H9 (cell line): Measurements from ENCODE around the gene NOS1AP. TPM values are rescaled to one million over a fixed set of nuclear protein-coding genes. Genes with fewer than 3 reads are reported as not detected.

Experiments used
- DNase-seq: peaks from one replicate; pipeline ENCODE4 v3.0.0-alpha.2; 2017
- H2AFZ ChIP-seq: one replicate; pipeline ENCODE4 v1.6.1; 2013; ENCODE audit warnings: mild to moderate bottlenecking, low read length, control low read depth, moderate library complexity
- H2AK5ac ChIP-seq: 2 replicates; pipeline ENCODE4 v1.6.1; 2013; ENCODE audit warnings: low read length, control low read depth, mixed read lengths; ENCODE audit not compliant: insufficient read length
- H2BK120ac ChIP-seq: one replicate; pipeline ENCODE4 v1.6.1; 2013; ENCODE audit warnings: low read depth, mild to moderate bottlenecking, low read length, control low read depth, inconsistent platforms; ENCODE audit not compliant: poor library complexity, severe bottlenecking
- H2BK12ac ChIP-seq: 2 replicates; pipeline ENCODE4 v1.6.1; 2013; ENCODE audit warnings: low read length, control low read depth, mixed read lengths, low read depth; ENCODE audit not compliant: insufficient read length
- H2BK15ac ChIP-seq: 2 replicates; pipeline ENCODE4 v1.6.1; 2013; ENCODE audit warnings: low read depth, low read length, control low read depth
- H2BK20ac ChIP-seq: one replicate; pipeline ENCODE4 v1.6.1; 2013; ENCODE audit warnings: low read depth, mild to moderate bottlenecking, low read length, control low read depth, inconsistent platforms; ENCODE audit not compliant: poor library complexity, severe bottlenecking
- H2BK5ac ChIP-seq: 2 replicates; pipeline ENCODE4 v1.6.1; 2013; ENCODE audit warnings: low read length, control low read depth, mixed read lengths; ENCODE audit not compliant: insufficient read length
- H3K14ac ChIP-seq: 2 replicates; pipeline ENCODE4 v1.6.1; 2013; ENCODE audit warnings: low read length, control low read depth; ENCODE audit not compliant: insufficient read depth
- H3K18ac ChIP-seq: 2 replicates; pipeline ENCODE4 v1.6.1; 2013; ENCODE audit warnings: low read depth, mild to moderate bottlenecking, mixed read lengths, low read length, control low read depth; ENCODE audit not compliant: insufficient read length
- H3K23ac ChIP-seq: 2 replicates; pipeline ENCODE4 v1.6.1; 2013; ENCODE audit warnings: low read length, control low read depth, mixed read lengths, low read depth; ENCODE audit not compliant: insufficient read length
- H3K23me2 ChIP-seq: 2 replicates; pipeline ENCODE4 v1.6.1; 2013; ENCODE audit warnings: low read depth, mild to moderate bottlenecking, mixed read lengths, low read length, control low read depth; ENCODE audit not compliant: insufficient read length, poor library complexity, severe bottlenecking
- H3K27ac ChIP-seq: 2 replicates; pipeline ENCODE4 v1.5.1; 2013; ENCODE audit warnings: low read length, control low read depth, mixed read lengths, low read depth; ENCODE audit not compliant: insufficient read length
- H3K27me3 ChIP-seq: 2 replicates; pipeline ENCODE4 v1.6.1; 2013; ENCODE audit warnings: low read length, control low read depth, inconsistent platforms; ENCODE audit not compliant: insufficient read depth
- H3K4ac ChIP-seq: 2 replicates; pipeline ENCODE4 v1.6.1; 2013; ENCODE audit warnings: low read depth, mild to moderate bottlenecking, control low read depth, inconsistent platforms, low read length, moderate library complexity
- H3K4me1 ChIP-seq: 2 replicates; pipeline ENCODE4 v1.6.1; 2013; ENCODE audit warnings: low read length, control low read depth, inconsistent platforms; ENCODE audit not compliant: insufficient read depth
- H3K4me2 ChIP-seq: 2 replicates; pipeline ENCODE4 v1.6.1; 2013; ENCODE audit warnings: low read length, control low read depth, mixed read lengths; ENCODE audit not compliant: insufficient read length, insufficient read depth
- H3K56ac ChIP-seq: 2 replicates; pipeline ENCODE4 v1.6.1; 2013; ENCODE audit warnings: low read depth, mild to moderate bottlenecking, mixed read lengths, low read length, control low read depth; ENCODE audit not compliant: insufficient read length
- H3K79me1 ChIP-seq: 2 replicates; pipeline ENCODE4 v1.6.1; 2013; ENCODE audit warnings: low read depth, mild to moderate bottlenecking, moderate library complexity, low read length, control low read depth, inconsistent platforms; ENCODE audit not compliant: insufficient read depth, poor library complexity, severe bottlenecking
- H3K79me2 ChIP-seq: 2 replicates; pipeline ENCODE4 v1.6.1; 2013; ENCODE audit warnings: low read length, control low read depth, inconsistent platforms; ENCODE audit not compliant: insufficient read depth
- H3K9ac ChIP-seq: 2 replicates; pipeline ENCODE4 v1.6.1; 2013; ENCODE audit warnings: low read length, control low read depth, mixed read lengths; ENCODE audit not compliant: insufficient read length; ENCODE audit errors: extremely low read depth
- H3K9me3 ChIP-seq: one replicate; pipeline ENCODE4 v1.6.1; 2013; ENCODE audit warnings: low read depth, low read length, inconsistent platforms; ENCODE audit not compliant: control insufficient read depth
- H3T11ph ChIP-seq: one replicate; pipeline ENCODE4 v1.6.1; 2013; ENCODE audit warnings: mild to moderate bottlenecking, low read length, control low read depth, inconsistent platforms
- H4K20me1 ChIP-seq: one replicate; pipeline ENCODE4 v1.6.1; 2013; ENCODE audit not compliant: control insufficient read depth, insufficient read length, insufficient read depth
- H4K5ac ChIP-seq: 2 replicates; pipeline ENCODE4 v1.6.1; 2013; ENCODE audit warnings: low read depth, mild to moderate bottlenecking, mixed read lengths, low read length, control low read depth; ENCODE audit not compliant: insufficient read length
- H4K8ac ChIP-seq: replicated peaks from 2 replicates; pipeline ENCODE4 v1.6.1; 2013; ENCODE audit warnings: low read length, control low read depth, mixed read lengths, low read depth; ENCODE audit not compliant: insufficient read length
- H4K91ac ChIP-seq: 2 replicates; pipeline ENCODE4 v1.6.1; 2013; ENCODE audit warnings: low read depth, mild to moderate bottlenecking, moderate library complexity, mixed read lengths, low read length, control low read depth; ENCODE audit not compliant: insufficient read length
- H3K27ac Mint-ChIP-seq, 3 experiments: 2 replicates in 2 of 3; 3 replicates in 1 of 3; pipeline ENCODE4 v1.8.0; 2020 to 2021; ENCODE audit warnings: mixed read lengths in 3 of 3, mild to moderate bottlenecking in 1 of 3, moderate library complexity in 1 of 3
- H3K27me3 Mint-ChIP-seq: 2 replicates; pipeline ENCODE4 v1.8.0; 2021; ENCODE audit warnings: low read depth, mild to moderate bottlenecking, moderate library complexity, mixed read lengths
- H3K36me3 Mint-ChIP-seq, 3 experiments: 2 replicates in 2 of 3; 3 replicates in 1 of 3; pipeline ENCODE4 v1.8.0; 2020 to 2021; ENCODE audit warnings: low read depth in 3 of 3, mixed read lengths in 3 of 3; ENCODE audit not compliant: insufficient read depth in 1 of 3
- H3K4me1 Mint-ChIP-seq, 2 experiments: 2 replicates each; pipeline ENCODE4 v1.8.0; 2020; ENCODE audit warnings: mixed read lengths in 2 of 2
- H3K4me3 Mint-ChIP-seq, 2 experiments: 2 replicates in 1 of 2; 3 replicates in 1 of 2; pipeline ENCODE4 v1.8.0; 2020 to 2021; ENCODE audit warnings: mild to moderate bottlenecking in 2 of 2, mixed read lengths in 2 of 2, moderate library complexity in 1 of 2
- H3K9me3 Mint-ChIP-seq, 2 experiments: 2 replicates in 1 of 2; 3 replicates in 1 of 2; pipeline ENCODE4 v1.8.0; 2020; ENCODE audit warnings: mild to moderate bottlenecking in 2 of 2, mixed read lengths in 2 of 2, moderate library complexity in 1 of 2
- WGBS: extraction: QIAGEN DNeasy Blood & Tissue Kit; methylation state at CpG from one replicate; pipeline ENCODE4 v1.1.7; 2013; ENCODE audit warnings: missing lambda C conversion rate, low lambda C conversion rate, mixed read lengths; ENCODE audit not compliant: insufficient read length; ENCODE audit errors: extremely low coverage; 5-methylcytosine and 5-hydroxymethylcytosine counted together
- total RNA-seq: library from RNA; stranded (reverse); gene quantifications from 2 replicates; pipeline ENCODE4 v1.2.1, GENCODE V29; 2021
- TF ChIP-seq, protein P1 (sequence below): fragments of 200-600 bp; sonication (generic); conservative IDR thresholded peaks from 3 replicates; pipeline ENCODE4 v1.8.0; 2021; ENCODE audit warnings: antibody characterized with exemption, mild to moderate bottlenecking

Gene NOS1AP
- total RNA-seq, 1 experiment from 2014 or later: 8.4 TPM

DNA sequence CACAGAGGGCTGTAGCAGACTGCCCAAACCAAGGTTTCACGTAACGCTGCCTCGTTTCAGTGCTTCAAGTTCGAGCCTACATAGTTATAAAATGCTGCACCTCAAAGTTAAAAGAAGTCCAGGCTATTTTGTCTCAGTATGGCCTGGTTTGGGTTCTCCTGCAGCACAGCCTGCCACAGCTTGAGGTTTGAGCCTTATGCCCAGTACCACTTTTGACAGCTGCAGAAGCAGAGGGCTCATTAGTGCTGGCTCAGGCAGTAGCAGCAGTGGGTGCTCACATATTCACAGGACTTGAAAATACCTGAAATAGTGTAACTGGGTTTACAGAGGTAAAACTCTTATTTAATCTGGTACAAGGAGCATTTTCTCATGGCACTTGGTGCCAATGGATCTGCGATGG, 291.9 kb downstream of the NOS1AP start:
- no peaks in the 10 kb centered on the region for H3K23me2 ChIP-seq
- no peaks in the 10 kb centered on the region for H3K27me3 ChIP-seq
- TF ChIP-seq, protein P1, sequence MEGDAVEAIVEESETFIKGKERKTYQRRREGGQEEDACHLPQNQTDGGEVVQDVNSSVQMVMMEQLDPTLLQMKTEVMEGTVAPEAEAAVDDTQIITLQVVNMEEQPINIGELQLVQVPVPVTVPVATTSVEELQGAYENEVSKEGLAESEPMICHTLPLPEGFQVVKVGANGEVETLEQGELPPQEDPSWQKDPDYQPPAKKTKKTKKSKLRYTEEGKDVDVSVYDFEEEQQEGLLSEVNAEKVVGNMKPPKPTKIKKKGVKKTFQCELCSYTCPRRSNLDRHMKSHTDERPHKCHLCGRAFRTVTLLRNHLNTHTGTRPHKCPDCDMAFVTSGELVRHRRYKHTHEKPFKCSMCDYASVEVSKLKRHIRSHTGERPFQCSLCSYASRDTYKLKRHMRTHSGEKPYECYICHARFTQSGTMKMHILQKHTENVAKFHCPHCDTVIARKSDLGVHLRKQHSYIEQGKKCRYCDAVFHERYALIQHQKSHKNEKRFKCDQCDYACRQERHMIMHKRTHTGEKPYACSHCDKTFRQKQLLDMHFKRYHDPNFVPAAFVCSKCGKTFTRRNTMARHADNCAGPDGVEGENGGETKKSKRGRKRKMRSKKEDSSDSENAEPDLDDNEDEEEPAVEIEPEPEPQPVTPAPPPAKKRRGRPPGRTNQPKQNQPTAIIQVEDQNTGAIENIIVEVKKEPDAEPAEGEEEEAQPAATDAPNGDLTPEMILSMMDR: no peak
- no peaks in the 10 kb centered on the region for H4K20me1 ChIP-seq
- H2BK15ac ChIP-seq: no peak overlapping the region
- H3K4me1 ChIP-seq: no peaks in the 10 kb centered on the region
- H3K4me2 ChIP-seq: no peak overlapping the region
- no peak overlapping the region for H3K18ac ChIP-seq
- Mint-ChIP-seq H3K4me1 (peaks cover 3 to 7% of the 10 kb centered on the region in 2 experiments; a peak in 3 of 4 replicates), H3K27me3 (no peaks in the 10 kb centered on the region), H3K4me3 (no peak overlapping the region), H3K27ac (no peak overlapping the region), H3K9me3 (no peaks in the 10 kb centered on the region), H3K36me3 (peaks cover 3 to 12% (median 6%) of the 10 kb centered on the region in 3 experiments; a peak in 4 of 7 replicates)
- no peak overlapping the region for H3K27ac ChIP-seq
- no peak for DNase-seq
- H3K79me1 ChIP-seq: no peaks in the 10 kb centered on the region
- no peaks in the 10 kb centered on the region for H3K79me2 ChIP-seq
- H2BK120ac ChIP-seq: no peak overlapping the region
- no peak overlapping the region for H3K56ac ChIP-seq
- no peaks in the 10 kb centered on the region for H3K9me3 ChIP-seq
- H3K23ac ChIP-seq: no peak overlapping the region
- no peak overlapping the region for H2AFZ ChIP-seq
- H3K4ac ChIP-seq: no peak overlapping the region
- H2BK20ac ChIP-seq: no peak overlapping the region
- no peak overlapping the region for H4K8ac ChIP-seq
- H3T11ph ChIP-seq: no peak overlapping the region
- no peak overlapping the region for H2AK5ac ChIP-seq
- H2BK12ac ChIP-seq: no peak overlapping the region
- WGBS: no CpG with 5 or more reads among the region's 5 CpGs
- H2BK5ac ChIP-seq: no peak overlapping the region
- H4K91ac ChIP-seq: no peak overlapping the region
- H3K9ac ChIP-seq: no peak overlapping the region
- no peak overlapping the region for H4K5ac ChIP-seq
- H3K14ac ChIP-seq: no peak overlapping the region
